ENCODE data around the gene SERTM2. TPM values are rescaled to one million over a fixed set of nuclear protein-coding genes. Genes with fewer than 3 reads are reported as not detected.
"Not testable (repeated sequence)": the region's sequence is repeated elsewhere in the genome, so short reads cannot be mapped to it uniquely, and the experiment has no call there.

SERTM2 gene
- total RNA-seq, 2 experiments from 2014 or later = not detected

DNA sequence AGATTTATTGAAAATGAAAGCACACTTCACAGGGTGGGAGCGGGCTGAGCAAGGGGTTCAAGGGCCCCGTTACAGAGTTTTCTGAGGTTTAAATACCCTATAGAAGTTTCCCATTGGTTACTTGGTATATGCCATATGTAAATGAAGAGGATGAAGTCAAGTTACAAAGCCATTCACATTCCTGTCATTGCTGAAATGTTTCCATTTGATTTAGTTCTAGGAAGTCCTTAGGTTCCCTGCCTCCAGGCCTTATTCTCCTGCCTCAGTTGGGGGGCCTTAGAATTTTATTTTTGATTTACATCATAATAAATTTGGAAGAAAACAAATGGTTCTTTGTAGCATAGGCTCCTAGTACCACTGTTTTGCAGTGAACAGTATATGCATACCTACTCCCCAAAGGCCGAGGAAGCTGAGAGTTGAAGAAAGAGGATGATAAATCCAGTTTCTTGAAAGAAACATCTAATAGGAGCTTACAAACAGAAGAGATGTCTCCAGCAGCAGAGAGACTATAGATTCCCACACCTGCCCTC is 31.8 kb downstream of the SERTM2 start:
- Mint-ChIP-seq H3K27ac (no peak overlapping the region), H3K27me3 (no peaks in the 10 kb centered on the region), H3K36me3 (ENCODE audit: low read depth) (no peaks in the 10 kb centered on the region), H3K9me3 (no peaks in the 10 kb centered on the region), H3K4me1 (ENCODE audit: low read depth) (no peaks in the 10 kb centered on the region), H3K4me3 (no peak overlapping the region)
- CTCF ChIA-PET = no interaction called here
- ATAC-seq = no peak
- POLR2A ChIA-PET = no interaction called here
- no peak for DNase-seq
- TF ChIP-seq, protein P1, sequence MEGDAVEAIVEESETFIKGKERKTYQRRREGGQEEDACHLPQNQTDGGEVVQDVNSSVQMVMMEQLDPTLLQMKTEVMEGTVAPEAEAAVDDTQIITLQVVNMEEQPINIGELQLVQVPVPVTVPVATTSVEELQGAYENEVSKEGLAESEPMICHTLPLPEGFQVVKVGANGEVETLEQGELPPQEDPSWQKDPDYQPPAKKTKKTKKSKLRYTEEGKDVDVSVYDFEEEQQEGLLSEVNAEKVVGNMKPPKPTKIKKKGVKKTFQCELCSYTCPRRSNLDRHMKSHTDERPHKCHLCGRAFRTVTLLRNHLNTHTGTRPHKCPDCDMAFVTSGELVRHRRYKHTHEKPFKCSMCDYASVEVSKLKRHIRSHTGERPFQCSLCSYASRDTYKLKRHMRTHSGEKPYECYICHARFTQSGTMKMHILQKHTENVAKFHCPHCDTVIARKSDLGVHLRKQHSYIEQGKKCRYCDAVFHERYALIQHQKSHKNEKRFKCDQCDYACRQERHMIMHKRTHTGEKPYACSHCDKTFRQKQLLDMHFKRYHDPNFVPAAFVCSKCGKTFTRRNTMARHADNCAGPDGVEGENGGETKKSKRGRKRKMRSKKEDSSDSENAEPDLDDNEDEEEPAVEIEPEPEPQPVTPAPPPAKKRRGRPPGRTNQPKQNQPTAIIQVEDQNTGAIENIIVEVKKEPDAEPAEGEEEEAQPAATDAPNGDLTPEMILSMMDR (IDR thresholded peaks at IDR 0.05) = no peak
- intact Hi-C loops (cut with micrococcal nuclease) = no loop called here

DNA sequence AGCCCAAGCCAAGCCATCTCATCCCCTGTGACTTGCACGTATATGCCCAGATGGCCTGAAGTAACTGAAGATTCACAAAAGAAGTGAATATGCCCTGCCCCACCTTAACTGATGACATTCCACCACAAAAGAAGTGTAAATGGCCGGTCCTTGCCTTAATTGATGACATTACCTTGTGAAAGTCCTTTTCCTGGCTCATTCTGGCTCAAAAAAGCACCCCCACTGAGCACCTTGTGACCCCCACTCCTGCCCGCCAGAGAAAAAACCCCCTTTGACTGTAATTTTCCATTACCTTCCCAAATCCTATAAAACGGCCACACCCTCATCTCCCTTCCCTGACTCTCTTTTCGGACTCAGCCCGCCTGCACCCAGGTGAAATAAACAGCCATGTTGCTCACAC is 37.8 kb downstream of the SERTM2 start:
- H3K27ac Mint-ChIP-seq; H3K27me3 Mint-ChIP-seq; H3K9me3 Mint-ChIP-seq; POLR2A ChIA-PET; ATAC-seq; H3K4me1 Mint-ChIP-seq (ENCODE audit: low read depth); CTCF ChIA-PET; H3K4me3 Mint-ChIP-seq; DNase-seq; H3K36me3 Mint-ChIP-seq (ENCODE audit: low read depth); intact Hi-C loops (cut with micrococcal nuclease): not testable (repeated sequence)

DNA sequence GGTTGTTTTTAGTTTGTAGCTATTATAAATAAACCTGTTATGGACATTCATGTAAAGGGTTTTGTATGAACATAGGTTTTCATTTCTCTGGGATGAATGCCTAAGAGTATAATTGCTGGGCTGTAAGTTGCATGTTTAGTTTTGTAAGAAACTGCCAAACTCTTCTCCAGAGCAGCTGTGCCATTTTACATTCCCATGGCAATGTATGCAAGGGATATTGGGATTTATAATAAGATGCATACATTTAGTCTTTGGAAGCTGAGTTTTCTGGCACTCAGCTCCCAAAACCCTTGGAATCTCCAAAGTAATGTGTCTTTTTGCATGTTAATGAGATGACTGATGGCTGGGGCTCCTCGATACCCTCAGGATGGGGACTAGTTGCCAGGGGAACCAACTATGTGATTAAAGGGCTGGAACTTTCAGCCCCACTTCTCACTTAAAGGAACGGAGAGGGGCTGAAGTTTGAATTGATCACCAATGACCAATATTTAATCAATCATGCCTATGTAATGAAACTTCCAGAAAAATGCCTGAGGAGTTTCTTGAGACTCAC is 44.0 kb downstream of the SERTM2 start:
- ChIA-PET CTCF (no interaction called here), POLR2A (no interaction called here)
- ATAC-seq (no peak), DNase-seq (no peak)
- Mint-ChIP-seq H3K27me3 (no peaks in the 10 kb centered on the region), H3K4me1 (ENCODE audit: low read depth) (no peaks in the 10 kb centered on the region), H3K4me3 (no peak overlapping the region), H3K36me3 (ENCODE audit: low read depth) (no peaks in the 10 kb centered on the region), H3K27ac (no peak overlapping the region), H3K9me3 (no peaks in the 10 kb centered on the region)
- intact Hi-C loops (cut with micrococcal nuclease) = no loop called here
- TF ChIP-seq, protein P1 (IDR thresholded peaks at IDR 0.05) = no peak

DNA sequence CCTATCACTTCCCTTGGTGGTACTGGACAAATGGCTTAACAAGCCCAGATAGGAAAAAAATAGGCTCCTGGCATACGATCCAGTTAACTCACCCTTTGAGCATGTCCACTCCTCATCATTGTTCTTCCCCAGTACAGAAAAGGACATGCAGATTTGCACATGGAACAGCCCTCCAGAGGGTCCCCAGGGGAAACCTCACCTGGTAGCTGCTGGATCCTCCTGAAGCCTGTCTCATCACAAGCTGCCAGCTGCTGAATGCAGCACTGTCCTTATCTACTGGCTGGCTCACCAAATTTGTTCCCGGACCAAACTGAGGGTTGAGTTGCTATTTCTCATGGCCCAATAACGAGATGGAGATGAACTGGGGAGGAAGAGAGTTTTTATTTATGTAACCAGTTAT is 49.4 kb downstream of the SERTM2 start:
- no peak overlapping the region for H3K27ac Mint-ChIP-seq
- intact Hi-C loops (cut with micrococcal nuclease) = no loop called here
- ATAC-seq (no peak), DNase-seq (no peak)
- H3K9me3 Mint-ChIP-seq = no peaks in the 10 kb centered on the region
- TF ChIP-seq, protein P1 (IDR thresholded peaks at IDR 0.05) = no peak
- H3K36me3 Mint-ChIP-seq (ENCODE audit: low read depth) = no peaks in the 10 kb centered on the region
- CTCF ChIA-PET = no interaction called here
- no peak overlapping the region for H3K4me3 Mint-ChIP-seq
- no peaks in the 10 kb centered on the region for H3K27me3 Mint-ChIP-seq
- H3K4me1 Mint-ChIP-seq (ENCODE audit: low read depth) = no peaks in the 10 kb centered on the region
- POLR2A ChIA-PET = no interaction called here

DNA sequence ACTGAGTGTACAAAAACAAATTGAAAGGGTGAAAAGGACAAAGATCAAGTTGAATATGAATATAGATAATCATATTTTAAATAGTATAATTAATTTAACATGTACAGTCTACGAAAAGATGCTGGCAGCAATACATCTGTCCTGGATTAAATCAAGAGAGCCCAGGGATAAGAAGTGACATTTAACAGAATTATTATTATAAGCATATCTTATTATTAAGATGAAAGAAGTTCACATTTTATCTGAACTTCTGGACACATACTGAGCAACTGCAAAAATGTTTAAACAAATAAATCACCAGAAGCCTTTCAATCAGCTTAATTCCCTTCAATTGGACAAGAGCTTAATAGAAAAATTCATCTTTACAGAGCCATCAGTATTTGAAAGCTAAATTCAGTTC is 50.4 kb downstream of the SERTM2 start:
- no peak for DNase-seq
- Mint-ChIP-seq H3K27ac (no peak overlapping the region), H3K4me3 (no peak overlapping the region), H3K9me3 (no peaks in the 10 kb centered on the region), H3K36me3 (ENCODE audit: low read depth) (no peaks in the 10 kb centered on the region), H3K4me1 (ENCODE audit: low read depth) (no peaks in the 10 kb centered on the region), H3K27me3 (no peaks in the 10 kb centered on the region)
- intact Hi-C loops (cut with micrococcal nuclease) = no loop called here
- ATAC-seq = no peak
- TF ChIP-seq, protein P1 (IDR thresholded peaks at IDR 0.05) = no peak
- CTCF ChIA-PET = no interaction called here
- POLR2A ChIA-PET = no interaction called here
